SU-DHL-6 (cell line): ENCODE measurements around the gene BRSK2.

ENCODE experiments used
- H2AFZ ChIP-seq: fragments of 200-600 bp; sonication (generic); 2 replicates; pipeline ENCODE4 v1.6.1; 2014; ENCODE audit warnings: low read depth, mild to moderate bottlenecking, moderate library complexity, mixed read lengths, antibody characterized with exemption, low read length; ENCODE audit not compliant: severe bottlenecking
- H3F3A ChIP-seq: fragments of 200-600 bp; shearing (Covaris generic); 2 replicates; pipeline ENCODE4 v1.6.0; 2016; ENCODE audit warnings: antibody characterized with exemption, mild to moderate bottlenecking; ENCODE audit not compliant: insufficient read depth
- H3K27ac ChIP-seq: fragments of 200-600 bp; sonication (generic); 2 replicates; pipeline ENCODE4 v1.5.1; 2016; ENCODE audit warnings: low read depth, mild to moderate bottlenecking, low read length, moderate library complexity, mixed read lengths
- H3K27me3 ChIP-seq: fragments of 200-600 bp; sonication (generic), shearing (Covaris generic); 2 replicates; pipeline ENCODE4 v1.6.0; 2014; ENCODE audit warnings: mild to moderate bottlenecking, low read length
- H3K36me3 ChIP-seq: fragments of 200-600 bp; sonication (generic); 2 replicates; pipeline ENCODE4 v1.6.1; 2014; ENCODE audit warnings: mild to moderate bottlenecking, low read length, mixed read lengths
- H3K4me2 ChIP-seq: fragments of 300-600, 200-600 bp; shearing (Covaris generic), sonication (generic); 2 replicates; pipeline ENCODE4 v1.6.0; 2014; ENCODE audit warnings: low read length, low read depth, mild to moderate bottlenecking; ENCODE audit not compliant: poor library complexity, severe bottlenecking
- H3K4me3 ChIP-seq: fragments of 200-600 bp; sonication (generic); 2 replicates; pipeline ENCODE4 v1.5.1; 2014; ENCODE audit warnings: antibody characterized with exemption, low read length, mild to moderate bottlenecking, mixed read lengths; ENCODE audit not compliant: insufficient read depth, poor library complexity, severe bottlenecking
- H3K79me2 ChIP-seq: fragments of 200-600 bp; sonication (generic); 2 replicates; pipeline ENCODE4 v1.6.1; 2014; ENCODE audit warnings: mild to moderate bottlenecking, low read length, moderate library complexity; ENCODE audit not compliant: insufficient read depth
- H3K9ac ChIP-seq: fragments of 200-600 bp; sonication (generic); 2 replicates; pipeline ENCODE4 v1.7.0; 2014; ENCODE audit warnings: mild to moderate bottlenecking, low read length
- H3K9me2 ChIP-seq: fragments of 200-600 bp; sonication (generic); replicated peaks from 2 replicates; pipeline ENCODE4 v1.6.1; 2014; ENCODE audit warnings: low read length; ENCODE audit not compliant: insufficient read depth
- H3K9me3 ChIP-seq: fragments of 200-600 bp; sonication (generic); 2 replicates; pipeline ENCODE4 v1.6.1; 2014; ENCODE audit warnings: low read length, mixed read lengths; ENCODE audit not compliant: insufficient read depth
- H4K20me1 ChIP-seq: fragments of 200-600 bp; sonication (generic); 2 replicates; pipeline ENCODE4 v1.6.1; 2014; ENCODE audit warnings: low read depth, mild to moderate bottlenecking, antibody characterized with exemption, low read length, moderate library complexity, mixed read lengths
- CTCF ChIP-seq: fragments of 200-600 bp; sonication (generic); IDR thresholded peaks from one replicate; pipeline ENCODE4 v1.5.1; 2017; ENCODE audit warnings: antibody characterized with exemption, mild to moderate bottlenecking, low read length, moderate library complexity; ENCODE audit not compliant: insufficient read depth, poor library complexity, severe bottlenecking
- EZH2phosphoT487 ChIP-seq: fragments of 200-600 bp; sonication (generic), shearing (Covaris generic); conservative IDR thresholded peaks from 2 replicates; pipeline ENCODE4 v1.6.1; 2018; ENCODE audit warnings: mild to moderate bottlenecking, antibody characterized with exemption, low read length, moderate library complexity, mixed read lengths

The BRSK2 gene

GRCh38 chr11:1371377-1371776 is 18.4 kb upstream of the BRSK2 start:
- Histone ChIP-seq H3K27ac (no peak overlapping the region), H2AFZ (no peak overlapping the region), H4K20me1 (no peaks in the 10 kb centered on the region), H3K79me2 (no peaks in the 10 kb centered on the region), H3K9me2 (no peaks in the 10 kb centered on the region), H3K4me2 (no peak overlapping the region), H3K9me3 (no peaks in the 10 kb centered on the region), H3K9ac (no peak overlapping the region), H3K27me3 (no peaks in the 10 kb centered on the region), H3F3A (no peaks in the 10 kb centered on the region), H3K36me3 (no peaks in the 10 kb centered on the region), H3K4me3 (no peak overlapping the region)
- TF ChIP-seq EZH2phosphoT487: no peak
- no peak for TF ChIP-seq CTCF

- Histone ChIP-seq H3K27me3 (no peaks in the 10 kb centered on the region), H3F3A (no peaks in the 10 kb centered on the region), H3K27ac (no peak overlapping the region), H3K4me2 (no peak overlapping the region), H3K4me3 (no peak overlapping the region), H3K9ac (no peak overlapping the region), H2AFZ (no peak overlapping the region), H3K79me2 (no peaks in the 10 kb centered on the region), H3K36me3 (no peaks in the 10 kb centered on the region), H3K9me3 (no peaks in the 10 kb centered on the region), H4K20me1 (no peaks in the 10 kb centered on the region), H3K9me2 (no peaks in the 10 kb centered on the region)
- TF ChIP-seq EZH2phosphoT487 (no peak), CTCF (no peak)
These were observed 17.8 kb upstream of the BRSK2 start for GRCh38 chr11:1371836-1372465.

GRCh38 chr11:1372660-1373059 is 17.1 kb upstream of the BRSK2 start:
- H3K4me2 ChIP-seq: no peak overlapping the region

More at GRCh38 chr11:1372660-1373059, 17.1 kb upstream of the BRSK2 start:
- Histone ChIP-seq H4K20me1 (no peaks in the 10 kb centered on the region), H3K9ac (no peak overlapping the region), H3K9me3 (no peaks in the 10 kb centered on the region), H3K4me3 (no peak overlapping the region), H3F3A (no peaks in the 10 kb centered on the region), H3K27me3 (no peaks in the 10 kb centered on the region), H3K9me2 (no peaks in the 10 kb centered on the region), H3K36me3 (no peaks in the 10 kb centered on the region), H3K79me2 (no peaks in the 10 kb centered on the region), H3K27ac (no peak overlapping the region), H2AFZ (no peak overlapping the region)
- TF ChIP-seq CTCF (no peak), EZH2phosphoT487 (no peak)
